ENCODE measurements around the gene RXRA. TPM values are rescaled to one million over a fixed set of nuclear protein-coding genes. Genes with fewer than 3 reads are reported as not detected.

Gene RXRA
- total and polyA plus RNA-seq, 2 of the 13 experiments (the other 11 are each of a cell fraction or from before 2014, with no cell fraction given), result 18.9 to 29.2 TPM

- TF ChIP-seq NFAT5 (CRISPR knock-in tag; IDR thresholded peaks at IDR 0.05), result peak; percentile 83; the same call in 1 of the 2 replicates
- TF ChIP-seq ZNF784 (CRISPR knock-in tag; IDR thresholded peaks at IDR 0.05; ENCODE audit: borderline replicate concordance), result peak; percentile 78; the same call in 1 of the 2 replicates
- no peak for TF ChIP-seq SRSF9 (IDR thresholded peaks at IDR 0.05; ENCODE audit: borderline replicate concordance, insufficient read depth, low read depth, low read length, poor library complexity, severe bottlenecking)
- TF ChIP-seq SOX13 (IDR thresholded peaks at IDR 0.05), result peak; percentile 25; the same call in 1 of the 2 replicates
- peak in 1 of 2 experiments; percentile 37; a peak in 1 of 4 replicates for TF ChIP-seq SOX13 (CRISPR knock-in tag; conservative IDR thresholded peaks at IDR 0.05 in 1 of 2, IDR thresholded peaks at IDR 0.05 in 1 of 2)
- TF ChIP-seq REXO4 (CRISPR knock-in tag; IDR thresholded peaks at IDR 0.05; ENCODE audit: borderline replicate concordance), result no peak
- peak; percentile 79 for TF ChIP-seq SMAD3 (CRISPR knock-in tag; IDR thresholded peaks at IDR 0.05)
- no peak for TF ChIP-seq TAF1 (CRISPR knock-in tag; IDR thresholded peaks at IDR 0.05)
- no peak for TF ChIP-seq XRCC5 (optimal IDR thresholded peaks at IDR 0.05; ENCODE audit: low read length)
- no peak for TF ChIP-seq ZSCAN29 (CRISPR knock-in tag; conservative IDR thresholded peaks at IDR 0.05)
- 0 out of 2 replicates have a peak, but pooled peaks have one; percentile 9 for TF ChIP-seq ZNF644 (CRISPR knock-in tag; IDR thresholded peaks at IDR 0.05; ENCODE audit: low read depth)
- no peak for TF ChIP-seq PHB2 (IDR thresholded peaks at IDR 0.05; ENCODE audit: partially characterized antibody)
- 0 out of 2 replicates have a peak, but pooled peaks have one; percentile 45 for TF ChIP-seq ZNF337 (CRISPR knock-in tag; IDR thresholded peaks at IDR 0.05; ENCODE audit: borderline replicate concordance, low read depth)
- no peak; the same call in 1 of the 2 replicates for TF ChIP-seq ZFP1 (CRISPR knock-in tag; IDR thresholded peaks at IDR 0.05)
- peak; percentile 34; the same call in 1 of the 2 replicates for TF ChIP-seq ZBTB4 (CRISPR knock-in tag; IDR thresholded peaks at IDR 0.05; ENCODE audit: borderline replicate concordance)
- TF ChIP-seq NR2F2 (IDR thresholded peaks at IDR 0.05; ENCODE audit: borderline replicate concordance, low read depth), result no peak
- 0 out of 4 replicates have a peak, but pooled peaks of 1 of the 2 experiments have one; percentile 20 for TF ChIP-seq POLR2A (IDR thresholded peaks at IDR 0.05; ENCODE audit: insufficient read depth in 1 of 2, low read depth in 2 of 2, low read length in 2 of 2)
- peak in 1 of 2 experiments; percentile 73; a peak in 2 of 4 replicates for TF ChIP-seq ATF4 (CRISPR knock-in tag; IDR thresholded peaks at IDR 0.05)
- TF ChIP-seq ZNF263 (CRISPR knock-in tag; IDR thresholded peaks at IDR 0.05), result peak; percentile 71
- TF ChIP-seq ZNF354B (CRISPR knock-in tag; IDR thresholded peaks at IDR 0.05), result 0 out of 2 replicates have a peak, but pooled peaks have one; percentile 69
These were observed 2.4 kb upstream of the RXRA start (continued) for GRCh38 chr9:134323741-134324358.
